ENCODE data around the gene AKAP9. TPM values are rescaled to one million over a fixed set of nuclear protein-coding genes. Genes with fewer than 3 reads are reported as not detected.
A peak's percentile ranks its signal among the peaks of the same experiment; 100 is the strongest.

The AKAP9 gene
- total and polyA plus RNA-seq, 4 donors = 14.6 to 97.7 (median 57.0) TPM

DNA sequence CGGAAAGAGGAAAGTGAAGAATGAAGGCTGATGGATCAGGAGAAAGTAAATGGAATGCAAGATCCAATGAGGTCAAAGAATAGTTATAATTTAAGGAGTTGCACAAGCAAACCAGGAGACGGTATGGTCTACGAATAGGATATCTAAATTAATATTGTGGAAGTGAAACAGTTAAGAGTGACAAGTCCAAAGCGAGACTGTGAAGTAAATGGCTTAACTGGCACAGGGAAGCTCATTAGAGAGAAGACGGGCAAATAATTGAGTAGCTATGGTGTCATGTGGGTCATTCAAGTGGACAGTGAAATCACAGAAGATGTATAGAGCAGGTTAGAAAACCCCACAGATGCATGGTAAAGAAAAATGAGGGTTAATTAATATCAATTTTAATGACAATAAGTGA is 190.4 kb downstream of the AKAP9 start:
- TF ChIP-seq, protein P1, sequence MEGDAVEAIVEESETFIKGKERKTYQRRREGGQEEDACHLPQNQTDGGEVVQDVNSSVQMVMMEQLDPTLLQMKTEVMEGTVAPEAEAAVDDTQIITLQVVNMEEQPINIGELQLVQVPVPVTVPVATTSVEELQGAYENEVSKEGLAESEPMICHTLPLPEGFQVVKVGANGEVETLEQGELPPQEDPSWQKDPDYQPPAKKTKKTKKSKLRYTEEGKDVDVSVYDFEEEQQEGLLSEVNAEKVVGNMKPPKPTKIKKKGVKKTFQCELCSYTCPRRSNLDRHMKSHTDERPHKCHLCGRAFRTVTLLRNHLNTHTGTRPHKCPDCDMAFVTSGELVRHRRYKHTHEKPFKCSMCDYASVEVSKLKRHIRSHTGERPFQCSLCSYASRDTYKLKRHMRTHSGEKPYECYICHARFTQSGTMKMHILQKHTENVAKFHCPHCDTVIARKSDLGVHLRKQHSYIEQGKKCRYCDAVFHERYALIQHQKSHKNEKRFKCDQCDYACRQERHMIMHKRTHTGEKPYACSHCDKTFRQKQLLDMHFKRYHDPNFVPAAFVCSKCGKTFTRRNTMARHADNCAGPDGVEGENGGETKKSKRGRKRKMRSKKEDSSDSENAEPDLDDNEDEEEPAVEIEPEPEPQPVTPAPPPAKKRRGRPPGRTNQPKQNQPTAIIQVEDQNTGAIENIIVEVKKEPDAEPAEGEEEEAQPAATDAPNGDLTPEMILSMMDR (IDR thresholded peaks at IDR 0.05; ENCODE audit: low read depth, low read length, missing input control) = no peak
- TF ChIP-seq JUND (IDR thresholded peaks at IDR 0.05) (no peak), HNF4A (conservative IDR thresholded peaks at IDR 0.05) (no peak), RAD21 (IDR thresholded peaks at IDR 0.05) (no peak), TAF1 (conservative IDR thresholded peaks at IDR 0.05) (no peak), FOXA1 (IDR thresholded peaks at IDR 0.05) (no peak), YY1 (IDR thresholded peaks at IDR 0.05) (no peak), HNF4G (IDR thresholded peaks at IDR 0.05) (no peak), GABPA (IDR thresholded peaks at IDR 0.05 in 1 of 2, conservative IDR thresholded peaks at IDR 0.05 in 1 of 2) (no peak), FOXA2 (IDR thresholded peaks at IDR 0.05) (no peak), EGR1 (IDR thresholded peaks at IDR 0.05; ENCODE audit: low read depth in 2 of 2) (no peak), NR2F2 (IDR thresholded peaks at IDR 0.05) (no peak), SP1 (IDR thresholded peaks at IDR 0.05) (no peak)
- TF ChIP-seq, protein P2, sequence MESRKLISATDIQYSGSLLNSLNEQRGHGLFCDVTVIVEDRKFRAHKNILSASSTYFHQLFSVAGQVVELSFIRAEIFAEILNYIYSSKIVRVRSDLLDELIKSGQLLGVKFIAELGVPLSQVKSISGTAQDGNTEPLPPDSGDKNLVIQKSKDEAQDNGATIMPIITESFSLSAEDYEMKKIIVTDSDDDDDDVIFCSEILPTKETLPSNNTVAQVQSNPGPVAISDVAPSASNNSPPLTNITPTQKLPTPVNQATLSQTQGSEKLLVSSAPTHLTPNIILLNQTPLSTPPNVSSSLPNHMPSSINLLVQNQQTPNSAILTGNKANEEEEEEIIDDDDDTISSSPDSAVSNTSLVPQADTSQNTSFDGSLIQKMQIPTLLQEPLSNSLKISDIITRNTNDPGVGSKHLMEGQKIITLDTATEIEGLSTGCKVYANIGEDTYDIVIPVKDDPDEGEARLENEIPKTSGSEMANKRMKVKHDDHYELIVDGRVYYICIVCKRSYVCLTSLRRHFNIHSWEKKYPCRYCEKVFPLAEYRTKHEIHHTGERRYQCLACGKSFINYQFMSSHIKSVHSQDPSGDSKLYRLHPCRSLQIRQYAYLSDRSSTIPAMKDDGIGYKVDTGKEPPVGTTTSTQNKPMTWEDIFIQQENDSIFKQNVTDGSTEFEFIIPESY (IDR thresholded peaks at IDR 0.05) = no peak
- TF ChIP-seq, protein P3, sequence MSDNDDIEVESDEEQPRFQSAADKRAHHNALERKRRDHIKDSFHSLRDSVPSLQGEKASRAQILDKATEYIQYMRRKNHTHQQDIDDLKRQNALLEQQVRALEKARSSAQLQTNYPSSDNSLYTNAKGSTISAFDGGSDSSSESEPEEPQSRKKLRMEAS (IDR thresholded peaks at IDR 0.05) = no peak
- TF ChIP-seq, protein P4, sequence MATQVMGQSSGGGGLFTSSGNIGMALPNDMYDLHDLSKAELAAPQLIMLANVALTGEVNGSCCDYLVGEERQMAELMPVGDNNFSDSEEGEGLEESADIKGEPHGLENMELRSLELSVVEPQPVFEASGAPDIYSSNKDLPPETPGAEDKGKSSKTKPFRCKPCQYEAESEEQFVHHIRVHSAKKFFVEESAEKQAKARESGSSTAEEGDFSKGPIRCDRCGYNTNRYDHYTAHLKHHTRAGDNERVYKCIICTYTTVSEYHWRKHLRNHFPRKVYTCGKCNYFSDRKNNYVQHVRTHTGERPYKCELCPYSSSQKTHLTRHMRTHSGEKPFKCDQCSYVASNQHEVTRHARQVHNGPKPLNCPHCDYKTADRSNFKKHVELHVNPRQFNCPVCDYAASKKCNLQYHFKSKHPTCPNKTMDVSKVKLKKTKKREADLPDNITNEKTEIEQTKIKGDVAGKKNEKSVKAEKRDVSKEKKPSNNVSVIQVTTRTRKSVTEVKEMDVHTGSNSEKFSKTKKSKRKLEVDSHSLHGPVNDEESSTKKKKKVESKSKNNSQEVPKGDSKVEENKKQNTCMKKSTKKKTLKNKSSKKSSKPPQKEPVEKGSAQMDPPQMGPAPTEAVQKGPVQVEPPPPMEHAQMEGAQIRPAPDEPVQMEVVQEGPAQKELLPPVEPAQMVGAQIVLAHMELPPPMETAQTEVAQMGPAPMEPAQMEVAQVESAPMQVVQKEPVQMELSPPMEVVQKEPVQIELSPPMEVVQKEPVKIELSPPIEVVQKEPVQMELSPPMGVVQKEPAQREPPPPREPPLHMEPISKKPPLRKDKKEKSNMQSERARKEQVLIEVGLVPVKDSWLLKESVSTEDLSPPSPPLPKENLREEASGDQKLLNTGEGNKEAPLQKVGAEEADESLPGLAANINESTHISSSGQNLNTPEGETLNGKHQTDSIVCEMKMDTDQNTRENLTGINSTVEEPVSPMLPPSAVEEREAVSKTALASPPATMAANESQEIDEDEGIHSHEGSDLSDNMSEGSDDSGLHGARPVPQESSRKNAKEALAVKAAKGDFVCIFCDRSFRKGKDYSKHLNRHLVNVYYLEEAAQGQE (IDR thresholded peaks at IDR 0.05) = no peak

DNA sequence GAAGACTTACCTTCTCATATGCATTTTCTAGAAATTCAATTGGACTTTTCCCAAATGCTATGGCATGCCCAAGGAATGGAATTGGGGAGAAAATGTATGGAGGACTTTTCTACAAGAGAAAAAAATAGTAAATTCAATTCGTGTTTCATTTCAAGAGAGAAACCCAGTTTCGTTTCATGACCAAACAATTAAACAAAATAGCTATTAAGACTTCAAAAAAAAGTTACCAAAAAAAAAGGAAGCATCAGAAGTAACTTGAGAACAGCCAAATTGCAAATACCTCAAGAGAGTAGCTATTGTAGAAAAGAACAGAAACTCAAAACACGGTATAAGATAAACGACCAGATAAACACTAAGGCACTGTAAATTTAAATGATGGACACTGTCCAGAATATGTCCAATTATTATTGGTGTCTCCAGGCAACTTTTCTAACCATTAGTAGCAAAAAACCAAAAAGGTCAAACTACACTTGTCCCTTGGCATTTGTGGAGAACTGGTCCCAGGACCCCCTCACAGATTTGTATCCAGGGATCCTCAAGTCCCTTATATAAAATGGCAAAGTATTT is 191.2 kb downstream of the AKAP9 start:
- peak overlapping the region in 1 of 2 donors; percentile 23 for H3K9ac ChIP-seq (ENCODE audit: low read depth in 1 of 2, low read length in 2 of 2)
- no peak for DNase-seq (ENCODE audit: low spot score)
- WGBS = 36% methylated on average over 4 of the region's 4 CpGs
- peaks cover 5 to 29% (median 25%) of the 10 kb centered on the region in 4 donors for H3K36me3 ChIP-seq (ENCODE audit: control insufficient read depth in 4 of 4, insufficient read depth in 3 of 4, low read depth in 1 of 4, low read length in 3 of 4)
- no peak overlapping the region for H3K27ac ChIP-seq (ENCODE audit: low read depth in 1 of 2, low read length in 2 of 2)
- H3K4me1 ChIP-seq (ENCODE audit: control insufficient read depth in 4 of 4, insufficient read depth in 4 of 4, low read length in 3 of 4) = peaks cover 2 to 25% (median 13%) of the 10 kb centered on the region in 4 donors
- H3K4me3 ChIP-seq (ENCODE audit: low read depth in 1 of 3, low read length in 3 of 3) = peak overlapping the region in 2 of 3 donors; percentile 35 to 93
- H3K27me3 ChIP-seq (ENCODE audit: control insufficient read depth in 4 of 4, insufficient read depth in 4 of 4, low read length in 3 of 4) = no peaks in the 10 kb centered on the region
- H3K9me3 ChIP-seq (ENCODE audit: control insufficient read depth in 4 of 4, low read length in 3 of 4) = no peaks in the 10 kb centered on the region
- TF ChIP-seq EGR1 (IDR thresholded peaks at IDR 0.05; ENCODE audit: low read depth in 2 of 2) (no peak), HNF4G (IDR thresholded peaks at IDR 0.05) (no peak), SP1 (IDR thresholded peaks at IDR 0.05) (no peak), GABPA (IDR thresholded peaks at IDR 0.05 in 1 of 2, conservative IDR thresholded peaks at IDR 0.05 in 1 of 2) (no peak), RAD21 (IDR thresholded peaks at IDR 0.05) (no peak), FOXA1 (IDR thresholded peaks at IDR 0.05) (no peak), TAF1 (conservative IDR thresholded peaks at IDR 0.05) (no peak), RXRA (IDR thresholded peaks at IDR 0.05) (no peak)
- TF ChIP-seq, protein P4 (IDR thresholded peaks at IDR 0.05) = no peak
- TF ChIP-seq, protein P3 (IDR thresholded peaks at IDR 0.05) = no peak
- TF ChIP-seq, protein P1 (IDR thresholded peaks at IDR 0.05; ENCODE audit: low read depth, low read length, missing input control) = no peak

More for the DNA sequence above, 190.4 kb downstream of the AKAP9 start:
- 83% methylated on average over 5 of the region's 5 CpGs for WGBS
- H3K4me3 ChIP-seq (ENCODE audit: low read depth in 1 of 3, low read length in 3 of 3) = no peak overlapping the region
- H3K27me3 ChIP-seq (ENCODE audit: control insufficient read depth in 4 of 4, insufficient read depth in 4 of 4, low read length in 3 of 4) = no peaks in the 10 kb centered on the region
- no peaks in the 10 kb centered on the region for H3K9me3 ChIP-seq (ENCODE audit: control insufficient read depth in 4 of 4, low read length in 3 of 4)
- H3K36me3 ChIP-seq (ENCODE audit: control insufficient read depth in 4 of 4, insufficient read depth in 3 of 4, low read depth in 1 of 4, low read length in 3 of 4) = peaks cover 5 to 34% (median 30%) of the 10 kb centered on the region in 4 donors
- no peak for DNase-seq (ENCODE audit: low spot score)
- H3K27ac ChIP-seq (ENCODE audit: low read depth in 1 of 2, low read length in 2 of 2) = no peak overlapping the region
- no peak overlapping the region for H3K9ac ChIP-seq (ENCODE audit: low read depth in 1 of 2, low read length in 2 of 2)
- peaks cover 2 to 25% (median 13%) of the 10 kb centered on the region in 4 donors for H3K4me1 ChIP-seq (ENCODE audit: control insufficient read depth in 4 of 4, insufficient read depth in 4 of 4, low read length in 3 of 4)
